Suprapubic skin (tissue), 4 donors: ENCODE data around the gene LRRC4C. TPM values are rescaled to one million over a fixed set of nuclear protein-coding genes. Genes with fewer than 3 reads are reported as not detected.

ENCODE experiments used
- DNase-seq, 2 donors: peaks; one replicate each; pipeline ENCODE4 v3.0.0-alpha.2; 2019; ENCODE audit warnings: low spot score in 2 of 2
- H3K27ac ChIP-seq: fragments of 200-600 bp; sonication (generic); one replicate; pipeline ENCODE4 v1.5.1; 2019
- H3K27me3 ChIP-seq: fragments of 200-600 bp; sonication (generic); one replicate; pipeline ENCODE4 v1.5.1; 2019
- H3K36me3 ChIP-seq: fragments of 200-600 bp; sonication (generic); one replicate; pipeline ENCODE4 v1.5.1; 2019
- H3K4me1 ChIP-seq: fragments of 200-600 bp; sonication (generic); one replicate; pipeline ENCODE4 v1.5.1; 2019
- H3K4me3 ChIP-seq: fragments of 200-600 bp; sonication (generic); one replicate; pipeline ENCODE4 v1.5.1; 2019; ENCODE audit warnings: mild to moderate bottlenecking
- H3K9me3 ChIP-seq: fragments of 200-600 bp; sonication (generic); one replicate; pipeline ENCODE4 v1.5.1; 2019
- EP300 ChIP-seq: sonication (generic); formaldehyde crosslinking; IDR thresholded peaks from one replicate; pipeline ENCODE4 v1.6.1; 2017; ENCODE audit warnings: antibody characterized with exemption
- POLR2A ChIP-seq, 2 donors: fragments of 450-650 bp; IDR thresholded peaks; one replicate each; pipeline ENCODE4 v1.6.1; 2017; ENCODE audit warnings: antibody characterized with exemption in 2 of 2, mild to moderate bottlenecking in 2 of 2, moderate library complexity in 2 of 2
- POLR2AphosphoS5 ChIP-seq, 3 donors: sonication (generic); formaldehyde crosslinking; IDR thresholded peaks; one replicate each; pipeline ENCODE4 v1.6.1; 2017; ENCODE audit warnings: antibody characterized with exemption in 3 of 3
- WGBS: methylation state at CpG from one replicate; pipeline ENCODE4 v1.1.5; 2018; 5-methylcytosine and 5-hydroxymethylcytosine counted together
- total RNA-seq, 4 donors: library from RNA; depleted of rRNA; stranded (reverse); fragments of >200 nt; gene quantifications; one replicate each; pipeline ENCODE4 v1.1.0, GENCODE V29; 2016
- TF ChIP-seq, protein P1 (sequence below), 2 donors: fragments of 200-600 bp in 1 of 2; fragments of 450-650 bp in 1 of 2; sonication (generic) in 1 of 2; IDR thresholded peaks; one replicate each; pipeline ENCODE4 v1.5.1; 2016 to 2019; ENCODE audit warnings: antibody characterized with exemption in 2 of 2, mild to moderate bottlenecking in 1 of 2, moderate library complexity in 1 of 2

The LRRC4C gene
- total RNA-seq, 4 donors from 2014 or later, result 0.19 to 1.1 (median 0.60) TPM; not detected in 1

DNA sequence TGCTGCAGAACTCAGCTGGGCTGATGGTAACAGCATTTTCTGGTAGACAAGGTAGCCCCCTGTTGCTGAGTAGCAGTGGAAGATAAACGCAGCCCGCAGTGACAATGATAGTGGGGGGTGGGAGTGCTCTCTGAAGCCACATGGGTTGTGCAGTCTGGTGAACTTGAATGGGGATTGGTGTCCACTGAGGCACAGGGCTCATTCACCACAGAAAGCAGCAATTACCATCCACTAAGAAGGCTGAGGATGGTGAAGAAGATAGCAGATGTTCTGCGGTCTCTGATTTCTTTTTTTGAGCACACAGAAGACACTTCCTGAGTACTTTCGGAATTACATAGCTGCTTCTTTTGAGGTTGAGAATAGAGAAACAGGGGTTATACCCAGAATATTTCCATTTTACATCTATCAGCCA, 150.3 kb downstream of the LRRC4C start:
- Histone ChIP-seq H3K4me1 (no peaks in the 10 kb centered on the region), H3K27me3 (no peaks in the 10 kb centered on the region), H3K36me3 (no peaks in the 10 kb centered on the region), H3K9me3 (no peaks in the 10 kb centered on the region), H3K27ac (no peak overlapping the region), H3K4me3 (no peak overlapping the region)
- 83% methylated on average over 4 of the region's 4 CpGs for WGBS
- no peak for DNase-seq
- TF ChIP-seq POLR2A (IDR thresholded peaks at IDR 0.05), result no peak
- TF ChIP-seq, protein P1, sequence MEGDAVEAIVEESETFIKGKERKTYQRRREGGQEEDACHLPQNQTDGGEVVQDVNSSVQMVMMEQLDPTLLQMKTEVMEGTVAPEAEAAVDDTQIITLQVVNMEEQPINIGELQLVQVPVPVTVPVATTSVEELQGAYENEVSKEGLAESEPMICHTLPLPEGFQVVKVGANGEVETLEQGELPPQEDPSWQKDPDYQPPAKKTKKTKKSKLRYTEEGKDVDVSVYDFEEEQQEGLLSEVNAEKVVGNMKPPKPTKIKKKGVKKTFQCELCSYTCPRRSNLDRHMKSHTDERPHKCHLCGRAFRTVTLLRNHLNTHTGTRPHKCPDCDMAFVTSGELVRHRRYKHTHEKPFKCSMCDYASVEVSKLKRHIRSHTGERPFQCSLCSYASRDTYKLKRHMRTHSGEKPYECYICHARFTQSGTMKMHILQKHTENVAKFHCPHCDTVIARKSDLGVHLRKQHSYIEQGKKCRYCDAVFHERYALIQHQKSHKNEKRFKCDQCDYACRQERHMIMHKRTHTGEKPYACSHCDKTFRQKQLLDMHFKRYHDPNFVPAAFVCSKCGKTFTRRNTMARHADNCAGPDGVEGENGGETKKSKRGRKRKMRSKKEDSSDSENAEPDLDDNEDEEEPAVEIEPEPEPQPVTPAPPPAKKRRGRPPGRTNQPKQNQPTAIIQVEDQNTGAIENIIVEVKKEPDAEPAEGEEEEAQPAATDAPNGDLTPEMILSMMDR (IDR thresholded peaks at IDR 0.05), result no peak
- no peak for TF ChIP-seq POLR2AphosphoS5 (IDR thresholded peaks at IDR 0.05)
- TF ChIP-seq EP300, result no peak

DNA sequence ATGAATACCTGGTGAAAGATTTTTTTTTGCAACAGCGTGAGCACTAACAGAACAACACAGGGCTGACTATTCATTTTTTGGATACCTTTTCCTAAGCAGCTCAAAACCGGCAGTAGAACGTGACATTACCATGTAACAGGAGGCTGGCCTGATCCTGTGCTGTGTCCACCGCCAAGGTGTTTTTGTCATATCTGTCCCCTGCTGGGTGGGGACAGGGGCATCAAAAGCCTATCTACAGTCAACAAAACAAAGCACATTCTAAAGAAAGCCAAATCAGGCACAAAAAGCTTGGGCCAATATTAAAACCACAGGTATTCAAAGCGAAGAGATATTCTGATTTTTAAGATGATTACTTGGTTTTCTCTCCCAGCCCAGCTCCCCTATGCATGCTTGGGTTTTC, 151.2 kb downstream of the LRRC4C start:
- no peaks in the 10 kb centered on the region for H3K4me1 ChIP-seq
- TF ChIP-seq POLR2A (IDR thresholded peaks at IDR 0.05) (no peak), EP300 (no peak), POLR2AphosphoS5 (IDR thresholded peaks at IDR 0.05) (no peak)
- TF ChIP-seq, protein P1 (IDR thresholded peaks at IDR 0.05), result no peak
- H3K27ac ChIP-seq, result no peak overlapping the region
- 88% methylated on average over 5 of the region's 5 CpGs for WGBS
- no peak overlapping the region for H3K4me3 ChIP-seq
- no peak for DNase-seq
- H3K27me3 ChIP-seq, result no peaks in the 10 kb centered on the region
- no peaks in the 10 kb centered on the region for H3K9me3 ChIP-seq
- H3K36me3 ChIP-seq, result no peaks in the 10 kb centered on the region

DNA sequence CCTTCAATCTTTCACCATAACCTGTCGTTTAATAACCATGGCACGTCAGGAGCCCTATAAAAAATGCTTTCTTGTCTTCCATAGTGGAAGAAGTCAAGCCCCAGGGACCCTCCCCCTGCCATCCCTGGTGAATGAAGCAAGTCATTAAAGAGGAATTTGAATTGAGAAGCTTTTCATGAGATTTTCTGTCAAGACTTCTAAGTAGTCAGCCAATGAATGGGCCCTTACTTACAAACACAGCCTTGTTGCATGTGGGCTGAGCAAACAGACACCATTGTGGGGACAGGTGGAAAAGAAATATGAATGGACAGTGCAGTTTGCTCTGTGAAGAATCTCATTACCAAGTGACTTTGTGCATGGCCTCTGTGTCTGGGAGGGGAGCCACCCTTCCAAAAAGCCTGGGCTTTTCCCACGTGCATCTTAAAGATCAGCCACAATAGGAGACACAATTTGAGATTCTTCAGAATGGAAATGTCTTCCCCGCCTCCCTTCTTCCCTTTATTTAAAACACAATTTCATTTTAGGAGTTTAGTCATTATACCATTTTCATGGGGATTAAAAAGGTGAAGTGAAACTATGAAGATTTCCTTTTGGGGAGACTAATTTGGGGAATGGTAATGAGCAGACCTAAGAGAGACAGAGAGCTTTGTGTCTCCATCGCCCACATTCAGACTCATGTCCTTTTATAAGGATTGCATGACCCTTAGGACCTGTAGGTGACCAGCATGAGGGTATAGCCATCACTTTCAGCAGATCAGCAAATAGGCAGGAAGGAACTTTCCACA, 152.0 kb downstream of the LRRC4C start:
- DNase-seq, result no peak
- no peaks in the 10 kb centered on the region for H3K36me3 ChIP-seq
- no peaks in the 10 kb centered on the region for H3K4me1 ChIP-seq
- no peak overlapping the region for H3K4me3 ChIP-seq
- H3K9me3 ChIP-seq, result no peaks in the 10 kb centered on the region
- 71% methylated on average over 5 of the region's 5 CpGs for WGBS
- H3K27ac ChIP-seq, result no peak overlapping the region
- no peaks in the 10 kb centered on the region for H3K27me3 ChIP-seq
- TF ChIP-seq POLR2A (IDR thresholded peaks at IDR 0.05) (no peak), POLR2AphosphoS5 (IDR thresholded peaks at IDR 0.05) (no peak), EP300 (no peak)
- TF ChIP-seq, protein P1 (IDR thresholded peaks at IDR 0.05), result no peak

DNA sequence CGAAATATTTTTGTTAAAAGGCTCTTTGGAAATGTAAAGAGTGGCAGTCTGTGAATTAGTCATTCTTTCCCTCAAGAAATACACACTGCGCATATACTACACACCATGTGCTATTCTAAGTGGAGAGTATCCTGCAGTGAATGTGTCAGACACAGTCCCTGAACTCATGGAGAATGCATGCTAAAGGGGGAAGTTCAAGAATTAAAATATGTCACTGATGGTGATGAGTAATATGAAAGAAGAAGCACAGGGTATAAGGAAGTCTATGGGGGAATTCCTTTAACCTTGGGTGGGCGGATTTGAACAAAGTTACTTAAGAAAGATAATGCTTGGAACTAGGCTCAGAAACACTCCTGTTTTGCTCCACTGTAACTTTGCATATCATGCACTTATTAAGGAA, 153.0 kb downstream of the LRRC4C start:
- H3K4me1 ChIP-seq, result no peaks in the 10 kb centered on the region
- 80% methylated on average over 3 of the region's 3 CpGs for WGBS
- DNase-seq, result no peak
- H3K36me3 ChIP-seq, result no peaks in the 10 kb centered on the region
- H3K4me3 ChIP-seq, result no peak overlapping the region
- no peaks in the 10 kb centered on the region for H3K9me3 ChIP-seq
- H3K27ac ChIP-seq, result no peak overlapping the region
- no peaks in the 10 kb centered on the region for H3K27me3 ChIP-seq
- TF ChIP-seq POLR2AphosphoS5 (IDR thresholded peaks at IDR 0.05), result no peak
- TF ChIP-seq, protein P1 (IDR thresholded peaks at IDR 0.05), result no peak
- TF ChIP-seq POLR2A (IDR thresholded peaks at IDR 0.05), result no peak
- no peak for TF ChIP-seq EP300

DNA sequence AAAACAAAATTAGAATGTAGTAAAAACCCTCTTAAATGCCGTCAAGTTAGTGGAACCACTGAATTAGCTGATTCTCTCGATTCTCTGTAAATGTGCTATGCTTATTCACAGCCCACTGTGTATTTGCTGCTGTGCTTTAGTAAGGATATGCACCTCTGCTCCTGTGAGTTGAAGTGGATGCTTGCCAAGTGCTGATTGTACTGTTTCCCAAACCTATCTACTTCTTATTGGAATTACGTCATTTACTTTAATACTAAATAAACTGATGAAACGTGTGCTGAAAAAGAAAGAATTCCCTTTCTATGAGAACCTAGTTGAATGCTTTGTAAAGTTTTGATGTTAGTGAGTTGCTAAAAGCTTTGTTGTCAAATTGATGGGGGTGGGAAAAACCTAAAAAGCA, 158.4 kb downstream of the LRRC4C start:
- H3K9me3 ChIP-seq, result no peaks in the 10 kb centered on the region
- no peak for DNase-seq
- H3K27me3 ChIP-seq, result no peaks in the 10 kb centered on the region
- no peak overlapping the region for H3K4me3 ChIP-seq
- 54% methylated on average over 4 of the region's 4 CpGs for WGBS
- TF ChIP-seq POLR2AphosphoS5 (IDR thresholded peaks at IDR 0.05), result no peak
- TF ChIP-seq POLR2A (IDR thresholded peaks at IDR 0.05), result no peak
- no peak for TF ChIP-seq EP300
- TF ChIP-seq, protein P1 (IDR thresholded peaks at IDR 0.05), result no peak
- H3K36me3 ChIP-seq, result no peaks in the 10 kb centered on the region
- no peak overlapping the region for H3K27ac ChIP-seq
- H3K4me1 ChIP-seq, result no peaks in the 10 kb centered on the region
